Neural crest cell (in vitro differentiated cells): ENCODE measurements around the gene GRID2IP. TPM values are rescaled to one million over a fixed set of nuclear protein-coding genes. Genes with fewer than 3 reads are reported as not detected.

ENCODE experiments used
- DNase-seq: peaks from one replicate; pipeline ENCODE4 v3.0.0; 2021; ENCODE audit warnings: low read depth, mixed read lengths, low spot score
- H3K27ac Mint-ChIP-seq: one replicate; pipeline ENCODE4 v1.8.0; 2021; ENCODE audit warnings: mild to moderate bottlenecking, mixed read lengths; ENCODE audit not compliant: unreplicated experiment
- H3K27me3 Mint-ChIP-seq: 2 replicates; pipeline ENCODE4 v1.8.0; 2021; ENCODE audit warnings: low read depth, mild to moderate bottlenecking, mixed read lengths
- H3K36me3 Mint-ChIP-seq: 2 replicates; pipeline ENCODE4 v1.8.0; 2021; ENCODE audit warnings: low read depth, mild to moderate bottlenecking, mixed read lengths
- H3K4me1 Mint-ChIP-seq: 2 replicates; pipeline ENCODE4 v1.8.0; 2021; ENCODE audit warnings: mixed read lengths
- H3K4me3 Mint-ChIP-seq: one replicate; pipeline ENCODE4 v1.8.0; 2021; ENCODE audit warnings: mild to moderate bottlenecking, mixed read lengths
- H3K9me3 Mint-ChIP-seq: 2 replicates; pipeline ENCODE4 v1.8.0; 2021; ENCODE audit warnings: mixed read lengths
- total RNA-seq: library from RNA; stranded (reverse); gene quantifications from 2 replicates; pipeline ENCODE4 v1.2.1, GENCODE V29; 2021
- TF ChIP-seq, protein P1 (sequence below): fragments of 200-600 bp; sonication (generic); conservative IDR thresholded peaks from 2 replicates; pipeline ENCODE4 v1.5.0; 2021; ENCODE audit warnings: antibody characterized with exemption, mild to moderate bottlenecking

The GRID2IP gene
- total RNA-seq, 1 donor from 2014 or later = 0.54 TPM

- DNase-seq = no peak
- no peak overlapping the region for H3K27ac Mint-ChIP-seq
- H3K27me3 Mint-ChIP-seq = peaks cover 42% of the 10 kb centered on the region
- TF ChIP-seq, protein P1, sequence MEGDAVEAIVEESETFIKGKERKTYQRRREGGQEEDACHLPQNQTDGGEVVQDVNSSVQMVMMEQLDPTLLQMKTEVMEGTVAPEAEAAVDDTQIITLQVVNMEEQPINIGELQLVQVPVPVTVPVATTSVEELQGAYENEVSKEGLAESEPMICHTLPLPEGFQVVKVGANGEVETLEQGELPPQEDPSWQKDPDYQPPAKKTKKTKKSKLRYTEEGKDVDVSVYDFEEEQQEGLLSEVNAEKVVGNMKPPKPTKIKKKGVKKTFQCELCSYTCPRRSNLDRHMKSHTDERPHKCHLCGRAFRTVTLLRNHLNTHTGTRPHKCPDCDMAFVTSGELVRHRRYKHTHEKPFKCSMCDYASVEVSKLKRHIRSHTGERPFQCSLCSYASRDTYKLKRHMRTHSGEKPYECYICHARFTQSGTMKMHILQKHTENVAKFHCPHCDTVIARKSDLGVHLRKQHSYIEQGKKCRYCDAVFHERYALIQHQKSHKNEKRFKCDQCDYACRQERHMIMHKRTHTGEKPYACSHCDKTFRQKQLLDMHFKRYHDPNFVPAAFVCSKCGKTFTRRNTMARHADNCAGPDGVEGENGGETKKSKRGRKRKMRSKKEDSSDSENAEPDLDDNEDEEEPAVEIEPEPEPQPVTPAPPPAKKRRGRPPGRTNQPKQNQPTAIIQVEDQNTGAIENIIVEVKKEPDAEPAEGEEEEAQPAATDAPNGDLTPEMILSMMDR = no peak
- peak overlapping the region; percentile 12 for H3K4me3 Mint-ChIP-seq
- H3K9me3 Mint-ChIP-seq = no peaks in the 10 kb centered on the region
- H3K36me3 Mint-ChIP-seq = no peaks in the 10 kb centered on the region
- no peaks in the 10 kb centered on the region for H3K4me1 Mint-ChIP-seq
Measured at GRCh38 chr7:6501586-6502564, 49.4 kb downstream of the GRID2IP start.

DNA sequence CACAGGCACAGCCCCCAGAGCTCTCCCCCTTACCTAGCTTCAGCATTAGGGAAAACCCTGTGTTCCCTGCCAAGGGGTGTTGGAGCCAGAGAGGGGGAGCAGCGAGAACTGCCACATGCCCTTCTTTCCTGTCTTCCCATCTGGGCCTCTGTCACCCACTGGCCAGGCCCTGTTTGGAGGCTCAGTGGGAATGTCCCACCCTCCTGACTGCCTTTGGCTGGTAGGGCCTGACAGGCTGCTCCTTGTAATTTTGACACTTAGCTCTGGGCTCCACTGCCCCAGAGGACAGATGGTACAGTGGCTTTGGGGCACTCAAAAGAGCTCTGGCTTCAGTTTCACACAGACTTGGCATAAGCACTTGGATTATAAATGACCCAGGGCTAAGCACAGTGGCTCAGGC lies 50.6 kb downstream of the GRID2IP start:
- DNase-seq = no peak
- Mint-ChIP-seq H3K4me1 (no peaks in the 10 kb centered on the region), H3K27me3 (peaks cover 31% of the 10 kb centered on the region), H3K4me3 (no peak overlapping the region), H3K27ac (no peak overlapping the region), H3K36me3 (no peaks in the 10 kb centered on the region), H3K9me3 (no peaks in the 10 kb centered on the region)
- TF ChIP-seq, protein P1 = no peak

GRCh38 chr7:6497994-6498393 lies 53.3 kb downstream of the GRID2IP start:
- Mint-ChIP-seq H3K9me3 (no peaks in the 10 kb centered on the region), H3K4me3 (no peak overlapping the region), H3K27ac (no peak overlapping the region), H3K36me3 (no peaks in the 10 kb centered on the region), H3K4me1 (no peaks in the 10 kb centered on the region), H3K27me3 (peaks cover 10% of the 10 kb centered on the region)
- TF ChIP-seq, protein P1 = no peak
- no peak for DNase-seq

DNA sequence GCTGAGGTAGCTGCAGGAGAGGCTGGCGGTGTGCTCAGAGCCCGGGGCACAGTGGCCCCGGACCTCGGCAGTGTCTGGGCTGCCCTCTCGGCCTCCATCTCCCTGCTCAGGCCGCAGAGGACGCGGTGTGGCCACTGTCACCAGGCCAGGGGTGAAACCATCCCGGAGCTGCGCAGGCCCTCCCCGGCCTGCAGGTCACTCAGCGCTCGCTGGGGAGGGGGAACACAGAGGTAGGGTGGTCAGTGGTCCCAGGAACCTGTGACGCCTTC lies 53.7 kb downstream of the GRID2IP start:
- no peak for DNase-seq
- H3K4me3 Mint-ChIP-seq = no peak overlapping the region
- no peaks in the 10 kb centered on the region for H3K9me3 Mint-ChIP-seq
- TF ChIP-seq, protein P1 = no peak
- H3K27me3 Mint-ChIP-seq = peaks cover 9% of the 10 kb centered on the region
- no peak overlapping the region for H3K27ac Mint-ChIP-seq
- H3K4me1 Mint-ChIP-seq = no peaks in the 10 kb centered on the region
- no peaks in the 10 kb centered on the region for H3K36me3 Mint-ChIP-seq

- TF ChIP-seq, protein P1 = no peak
- H3K27ac Mint-ChIP-seq = no peak overlapping the region
- H3K9me3 Mint-ChIP-seq = no peaks in the 10 kb centered on the region
- no peak for DNase-seq
- no peaks in the 10 kb centered on the region for H3K36me3 Mint-ChIP-seq
- H3K27me3 Mint-ChIP-seq = peaks cover 7% of the 10 kb centered on the region
- H3K4me3 Mint-ChIP-seq = no peak overlapping the region
- no peaks in the 10 kb centered on the region for H3K4me1 Mint-ChIP-seq
Measured at GRCh38 chr7:6496842-6497636, 54.2 kb downstream of the GRID2IP start.
